Measurements from ENCODE around the gene IL4. TPM values are rescaled to one million over a fixed set of nuclear protein-coding genes. Genes with fewer than 3 reads are reported as not detected.

Gene IL4
- total RNA-seq, 1 donor from 2014 or later, result not detected

GRCh38 chr5:132664696-132665209, 9.0 kb upstream of the IL4 start:
- no peak for FAIRE-seq
- no peaks in the 10 kb centered on the region for H3K36me3 ChIP-seq (ENCODE audit: control insufficient read depth, insufficient read depth, low read length)
- no peak for TF ChIP-seq CTCF (IDR thresholded peaks at IDR 0.05; ENCODE audit: insufficient read depth, low read length, severe bottlenecking)
- H3K4me3 ChIP-seq (ENCODE audit: low read depth, low read length), result no peak overlapping the region
- DNase-seq (ENCODE audit: low read depth), result no peak
- H3K27me3 ChIP-seq (ENCODE audit: control insufficient read depth, insufficient read depth, low read length), result no peaks in the 10 kb centered on the region

- Histone ChIP-seq H3K4me3 (ENCODE audit: low read depth, low read length) (no peak overlapping the region), H3K36me3 (ENCODE audit: control insufficient read depth, insufficient read depth, low read length) (no peaks in the 10 kb centered on the region), H3K27me3 (ENCODE audit: control insufficient read depth, insufficient read depth, low read length) (no peaks in the 10 kb centered on the region)
- TF ChIP-seq CTCF (IDR thresholded peaks at IDR 0.05; ENCODE audit: insufficient read depth, low read length, severe bottlenecking), result no peak
- DNase-seq (ENCODE audit: low read depth) (no peak), FAIRE-seq (no peak)
These were observed 8.2 kb upstream of the IL4 start for GRCh38 chr5:132665574-132666080.

GRCh38 chr5:132666310-132667123, 7.3 kb upstream of the IL4 start:
- DNase-seq (ENCODE audit: low read depth) (no peak), FAIRE-seq (no peak)
- TF ChIP-seq CTCF (IDR thresholded peaks at IDR 0.05; ENCODE audit: insufficient read depth, low read length, severe bottlenecking), result no peak

GRCh38 chr5:132667309-132667708, 6.5 kb upstream of the IL4 start:
- no peaks in the 10 kb centered on the region for H3K27me3 ChIP-seq (ENCODE audit: control insufficient read depth, insufficient read depth, low read length)
- no peak overlapping the region for H3K4me3 ChIP-seq (ENCODE audit: low read depth, low read length)
- FAIRE-seq (no peak), DNase-seq (ENCODE audit: low read depth) (no peak)
- no peak for TF ChIP-seq CTCF (IDR thresholded peaks at IDR 0.05; ENCODE audit: insufficient read depth, low read length, severe bottlenecking)
- H3K36me3 ChIP-seq (ENCODE audit: control insufficient read depth, insufficient read depth, low read length), result no peaks in the 10 kb centered on the region

More at GRCh38 chr5:132666310-132667123, 7.3 kb upstream of the IL4 start:
- H3K36me3 ChIP-seq (ENCODE audit: control insufficient read depth, insufficient read depth, low read length), result no peaks in the 10 kb centered on the region
- H3K4me3 ChIP-seq (ENCODE audit: low read depth, low read length), result no peak overlapping the region
- no peaks in the 10 kb centered on the region for H3K27me3 ChIP-seq (ENCODE audit: control insufficient read depth, insufficient read depth, low read length)

- FAIRE-seq, result no peak
- no peak overlapping the region for H3K4me3 ChIP-seq (ENCODE audit: low read depth, low read length)
- H3K27me3 ChIP-seq (ENCODE audit: control insufficient read depth, insufficient read depth, low read length), result no peaks in the 10 kb centered on the region
- TF ChIP-seq CTCF (IDR thresholded peaks at IDR 0.05; ENCODE audit: insufficient read depth, low read length, severe bottlenecking), result no peak
- no peaks in the 10 kb centered on the region for H3K36me3 ChIP-seq (ENCODE audit: control insufficient read depth, insufficient read depth, low read length)
- no peak for DNase-seq (ENCODE audit: low read depth)
These were observed 5.8 kb upstream of the IL4 start for GRCh38 chr5:132667761-132668705.
